H1 (cell line): Measurements from ENCODE around the gene GALNT9. TPM values are rescaled to one million over a fixed set of nuclear protein-coding genes. Genes with fewer than 3 reads are reported as not detected.

ENCODE experiments used
- BACH1 ChIP-seq: IDR thresholded peaks from 2 replicates; pipeline ENCODE4 v1.6.1; 2012; ENCODE audit warnings: low read length, improper control_type of control experiment
- CTCF ChIP-seq, 3 experiments: IDR thresholded peaks; 1 replicate in 2 of 3; 2 replicates in 1 of 3; pipeline versions ENCODE4 v1.5.1 to v1.6.1; 2011; ENCODE audit warnings: low read length in 3 of 3, mild to moderate bottlenecking in 3 of 3, inconsistent platforms in 2 of 3, low read depth in 1 of 3, moderate library complexity in 1 of 3; ENCODE audit not compliant: insufficient read depth in 1 of 3; ENCODE audit errors: control extremely low read depth in 1 of 3
- POLR2A ChIP-seq, 2 experiments: IDR thresholded peaks; 1 replicate in 1 of 2; 2 replicates in 1 of 2; pipeline ENCODE4 v1.6.1; 2011; ENCODE audit warnings: low read depth in 2 of 2, low read length in 2 of 2, mild to moderate bottlenecking in 2 of 2; ENCODE audit errors: control extremely low read depth in 1 of 2
- SP1 ChIP-seq: IDR thresholded peaks from 2 replicates; pipeline ENCODE4 v1.6.1; 2011; ENCODE audit warnings: low read depth, low read length
- SRF ChIP-seq: IDR thresholded peaks from 2 replicates; pipeline ENCODE4 v1.6.1; 2011; ENCODE audit warnings: mild to moderate bottlenecking, low read depth, low read length, moderate library complexity
- polyA plus RNA-seq, 7 experiments: library from polyadenylated mRNA; depleted of rRNA in 3 of 7; stranded (reverse) in 5 of 7; unstranded in 2 of 7; fragments of >200 nt in 5 of 7; fragments of 200-250 nt in 2 of 7; gene quantifications; 1 replicate in 5 of 7; 2 replicates in 1 of 7; 4 replicates in 1 of 7; pipeline versions ENCODE4 v1.2.1 to v1.2.3, GENCODE V29; 2011 to 2013; ENCODE audit warnings: missing spikeins in 2 of 7, mixed read lengths in 2 of 7
- total RNA-seq: library from RNA; stranded (reverse); fragmentation: NEBNext Ultra II Directional; extraction: Animal tissue kit (Norgen Biotek cat#: 25700); gene quantifications from 2 replicates; pipeline ENCODE4 v1.2.1, GENCODE V29; 2021

GALNT9 gene
- total and polyA plus RNA-seq, 2 of the 8 experiments (the other 6 are each of a cell fraction or from before 2014, with no cell fraction given) = 2.0 to 3.6 TPM

GRCh38 chr12:132176920-132177551 lies 152.4 kb downstream of the GALNT9 start (continued):
- TF ChIP-seq CTCF (IDR thresholded peaks at IDR 0.05; ENCODE audit: control extremely low read depth in 1 of 3, insufficient read depth in 1 of 3, low read depth in 1 of 3, low read length in 3 of 3) (no peak), SRF (no peak), POLR2A (IDR thresholded peaks at IDR 0.05; ENCODE audit: control extremely low read depth in 1 of 2, low read depth in 2 of 2, low read length in 2 of 2) (no peak), BACH1 (no peak), SP1 (no peak)
